HL-60/S4 treated with phorbol 12-myristate 13-acetate at 8.2 ng/mL for 4 days and 3 days (cell line): ENCODE measurements around the gene ZNF699.
"Not testable (repeated sequence)": the region's sequence is repeated elsewhere in the genome, so short reads cannot be mapped to it uniquely, and the experiment has no call there.

Experiments used
- in situ Hi-C: fragments of 300-500 bp; cut with MboI; formaldehyde crosslinking; loops from 2 replicates; pipeline ENCODE4 v1.15.0; 2022; ENCODE audit warnings: low sequenced_read_pairs

ZNF699 gene

DNA sequence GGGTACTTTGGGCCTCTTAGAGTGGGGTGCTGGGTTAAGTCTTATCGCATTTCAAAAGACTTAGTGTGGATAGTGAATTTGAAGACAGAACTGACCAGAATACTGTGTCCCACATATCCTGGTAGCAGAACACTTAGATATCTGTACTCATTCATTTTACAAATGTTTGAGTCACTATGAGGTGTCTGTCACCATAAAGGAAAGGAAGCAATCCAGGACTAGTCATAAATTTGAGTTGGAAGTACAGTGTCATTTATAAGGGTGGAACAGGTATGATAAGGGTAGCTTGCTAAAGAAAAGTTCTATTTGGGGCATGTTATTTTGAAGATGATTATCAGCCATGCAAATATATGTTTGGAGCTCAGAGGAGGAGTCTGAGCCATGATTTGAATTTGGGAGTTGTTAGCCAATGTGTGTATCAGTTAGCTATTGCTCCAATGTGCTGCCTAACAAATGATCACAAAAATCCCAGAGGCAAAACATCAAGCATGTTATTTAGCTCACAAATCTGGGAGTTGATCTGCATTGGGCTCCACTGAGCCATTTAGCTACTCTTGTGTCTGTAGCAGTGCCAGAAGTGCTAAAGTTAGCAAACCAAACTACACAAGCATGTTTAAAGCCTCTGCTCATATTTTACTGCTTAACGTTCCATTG, 20.3 kb downstream of the ZNF699 start:
- in situ Hi-C loops: no loop called here

DNA sequence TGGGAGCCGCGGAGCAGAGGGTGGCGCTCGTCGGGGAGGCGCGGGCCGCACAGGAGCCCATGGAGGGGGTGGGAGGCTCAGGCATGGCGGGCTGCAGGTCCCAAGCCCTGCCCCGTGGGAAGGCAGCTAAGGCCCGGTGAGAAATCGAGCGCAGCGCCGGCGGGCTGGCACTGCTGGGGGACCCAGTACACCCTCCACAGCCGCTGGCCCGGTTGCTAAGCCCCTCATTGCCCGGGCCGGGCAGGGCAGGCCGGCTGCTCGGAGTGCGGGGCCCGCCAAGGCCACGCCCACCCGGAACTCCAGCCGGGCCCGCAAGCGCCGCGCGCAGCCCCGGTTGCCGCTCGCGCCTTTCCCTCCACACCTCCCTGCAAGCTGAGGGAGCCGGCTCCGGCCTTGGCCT, 26.2 kb downstream of the ZNF699 start:
- in situ Hi-C loops: not testable (repeated sequence)

DNA sequence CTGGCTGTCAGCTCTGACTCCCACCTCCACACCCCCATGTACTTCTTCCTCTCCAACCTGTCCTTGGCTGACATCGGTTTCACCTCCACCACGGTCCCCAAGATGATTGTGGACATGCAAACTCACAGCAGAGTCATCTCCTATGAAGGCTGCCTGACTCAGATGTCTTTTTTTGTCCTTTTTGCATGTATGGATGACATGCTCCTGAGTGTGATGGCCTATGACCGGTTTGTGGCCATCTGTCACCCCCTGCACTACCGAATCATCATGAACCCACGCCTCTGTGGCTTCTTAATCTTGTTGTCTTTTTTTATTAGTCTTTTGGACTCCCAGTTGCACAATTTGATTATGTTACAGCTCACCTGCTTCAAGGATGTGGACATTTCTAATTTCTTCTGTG, 58.4 kb downstream of the ZNF699 start:
- in situ Hi-C loops: no loop called here

DNA sequence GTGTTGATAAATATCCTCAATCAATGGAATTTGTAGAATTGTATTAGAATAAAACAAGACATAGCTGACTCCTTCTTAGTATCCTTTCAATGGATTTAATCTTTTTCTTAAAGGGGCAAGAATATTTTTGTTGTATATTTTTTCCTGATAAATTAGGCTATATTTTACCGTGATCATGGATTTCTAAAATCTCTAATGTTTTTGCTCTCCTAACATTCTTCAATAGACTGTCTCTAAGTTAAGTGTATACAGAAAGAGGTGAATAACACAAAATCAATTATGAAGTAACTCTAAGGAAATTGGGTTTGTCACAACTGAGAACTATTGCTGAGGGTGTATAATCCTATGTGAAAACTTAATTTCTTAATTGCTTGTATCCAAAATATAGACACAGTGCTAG, 59.0 kb downstream of the ZNF699 start, which contains the start of gene OR7E24:
Gene OR7E24 (plus strand): TSS at position 301 of the 400 bp plus-strand sequence. CDS start 114 bp downstream, outside the sequence.
- in situ Hi-C loops: no loop called here
